Upper lobe of left lung (tissue), 6 donors: ENCODE data around the gene PANX1. TPM values are rescaled to one million over a fixed set of nuclear protein-coding genes. Genes with fewer than 3 reads are reported as not detected.

ENCODE experiments used
- ATAC-seq, 2 donors: fragments of 200-7000 bp; cut with Tn5 transposase; one replicate each; pipeline ENCODE4 v1.9.1; 2022; ENCODE audit warnings: mild to moderate bottlenecking in 2 of 2, moderate library complexity in 2 of 2; ENCODE audit not compliant: low FRiP score in 2 of 2
- DNase-seq, 2 donors: peaks; one replicate each; pipeline ENCODE4 v3.0.0-alpha.2; 2019 to 2020
- H3K27ac ChIP-seq, 4 donors: fragments of 200-600 bp; sonication (generic); one replicate each; pipeline ENCODE4 v1.5.1; 2016 to 2019
- H3K27me3 ChIP-seq, 4 donors: fragments of 200-600 bp; sonication (generic); one replicate each; pipeline ENCODE4 v1.5.1; 2017 to 2019
- H3K36me3 ChIP-seq, 4 donors: fragments of 200-600 bp; sonication (generic); one replicate each; pipeline ENCODE4 v1.5.1; 2016 to 2019
- H3K4me1 ChIP-seq, 4 donors: fragments of 200-600 bp; sonication (generic); one replicate each; pipeline ENCODE4 v1.5.1; 2018 to 2019
- H3K4me3 ChIP-seq, 4 donors: fragments of 200-600 bp; sonication (generic); one replicate each; pipeline ENCODE4 v1.5.1; 2017 to 2019; ENCODE audit warnings: mild to moderate bottlenecking in 2 of 4, moderate library complexity in 1 of 4
- H3K9me3 ChIP-seq, 4 donors: fragments of 200-600 bp; sonication (generic); one replicate each; pipeline ENCODE4 v1.5.1; 2018 to 2019
- CTCF ChIP-seq, 6 experiments: fragments of 450-650 bp in 4 of 6; fragments of 200-600 bp in 2 of 6; sonication (generic) in 2 of 6; IDR thresholded peaks; one replicate each; pipeline ENCODE4 v1.5.1; 2016 to 2019; ENCODE audit warnings: antibody characterized with exemption in 6 of 6
- EP300 ChIP-seq, 4 donors: sonication (generic); formaldehyde crosslinking; IDR thresholded peaks; one replicate each; pipeline ENCODE4 v1.5.1; 2017; ENCODE audit warnings: antibody characterized with exemption in 4 of 4, control low read depth in 2 of 4
- POLR2A ChIP-seq, 4 donors: fragments of 450-650 bp; IDR thresholded peaks; one replicate each; pipeline ENCODE4 v1.5.1; 2016 to 2017; ENCODE audit warnings: antibody characterized with exemption in 4 of 4, mild to moderate bottlenecking in 2 of 4
- POLR2AphosphoS5 ChIP-seq, 2 donors: sonication (generic); formaldehyde crosslinking; IDR thresholded peaks; one replicate each; pipeline ENCODE4 v1.5.1; 2017; ENCODE audit warnings: antibody characterized with exemption in 2 of 2
- whole genome bisulfite sequencing, 2 donors: methylation state at CpG; one replicate each; pipeline ENCODE4 v1.1.5; 2017 to 2018; 5-methylcytosine and 5-hydroxymethylcytosine counted together
- total RNA-seq, 6 donors: library from RNA; depleted of rRNA in 4 of 6; stranded (reverse); fragments of >200 nt in 4 of 6; gene quantifications; one replicate each; pipeline versions ENCODE4 v1.1.0 to v1.2.1, GENCODE V29; 2016 to 2021
- donor health status: DM: no; HTN: no; CAD: no; lungs with moderate emphysema.
- donor health status: DM: no; HTN: yes; CAD: no; lungs with severe emphysema.

The PANX1 gene
- total RNA-seq, 6 donors from 2014 or later, result 7.3 to 32.2 (median 17.8) TPM

- ATAC-seq (no peak), DNase-seq (no peak)
- WGBS, 2 donors, result 58 to 77% methylated on average over 5 of the region's 5 CpGs
- peak overlapping the region in 1 of 4 donors; percentile 92 for H3K27ac ChIP-seq
- no peaks in the 10 kb centered on the region for H3K27me3 ChIP-seq
- H3K9me3 ChIP-seq, result no peaks in the 10 kb centered on the region
- no peaks in the 10 kb centered on the region for H3K36me3 ChIP-seq
- peaks cover 49 to 78% (median 51%) of the 10 kb centered on the region in 4 donors for H3K4me1 ChIP-seq
- TF ChIP-seq EP300 (IDR thresholded peaks at IDR 0.05) (no peak), POLR2AphosphoS5 (IDR thresholded peaks at IDR 0.05) (peak in 1 of 2 donors; percentile 12)
- no peak overlapping the region for H3K4me3 ChIP-seq
These were observed 3.5 kb downstream of the PANX1 start for GRCh38 chr11:94132152-94132558.

DNA sequence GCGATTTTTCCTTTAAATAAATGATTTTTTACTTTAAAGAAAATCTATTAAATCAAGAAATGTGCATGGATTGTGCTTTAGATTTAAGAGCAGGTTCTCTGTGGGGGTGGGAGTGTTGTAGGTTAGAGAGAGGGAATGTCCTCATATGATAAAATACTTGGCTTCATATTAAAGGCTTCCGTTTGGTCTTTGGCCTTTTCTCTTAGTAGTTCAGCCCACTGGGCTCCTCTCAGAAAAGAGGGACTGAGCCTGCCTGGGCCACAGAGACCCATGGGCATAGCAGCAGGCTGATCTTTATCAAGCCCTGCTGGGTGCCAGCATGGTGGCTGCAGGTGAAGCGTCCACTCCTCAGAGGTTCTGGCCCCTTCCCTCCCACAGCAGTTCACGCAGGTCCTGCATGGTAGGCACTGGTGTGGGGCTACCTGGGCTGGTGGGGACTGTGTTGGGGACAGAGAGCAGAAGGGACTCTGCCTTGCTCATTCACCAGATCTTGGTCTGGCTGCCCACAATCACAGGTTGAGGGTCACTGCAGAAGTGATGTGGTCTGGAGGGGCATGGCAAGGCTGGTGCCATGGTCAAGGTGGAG is 4.3 kb downstream of the PANX1 start:
- WGBS, 2 donors, result 92 to 94% methylated on average over 3 to 4 of the region's 4 CpGs
- DNase-seq (no peak), ATAC-seq (no peak)
- Histone ChIP-seq H3K27ac (peak overlapping the region in 1 of 4 donors; percentile 12), H3K27me3 (no peaks in the 10 kb centered on the region), H3K36me3 (no peaks in the 10 kb centered on the region), H3K4me1 (peaks cover 45 to 74% (median 48%) of the 10 kb centered on the region in 4 donors), H3K9me3 (no peaks in the 10 kb centered on the region), H3K4me3 (no peak overlapping the region)
- TF ChIP-seq EP300 (IDR thresholded peaks at IDR 0.05) (no peak), POLR2A (IDR thresholded peaks at IDR 0.05) (no peak), POLR2AphosphoS5 (IDR thresholded peaks at IDR 0.05) (no peak)

- H3K27me3 ChIP-seq, result no peaks in the 10 kb centered on the region
- no peaks in the 10 kb centered on the region for H3K9me3 ChIP-seq
- H3K27ac ChIP-seq, result peak overlapping the region in 1 of 4 donors; percentile 76
- 87 to 96% methylated on average over 4 of the region's 4 CpGs for WGBS, 2 donors
- no peak for ATAC-seq
- no peak for TF ChIP-seq POLR2AphosphoS5 (IDR thresholded peaks at IDR 0.05)
- no peak for TF ChIP-seq CTCF (IDR thresholded peaks at IDR 0.05)
- TF ChIP-seq EP300 (IDR thresholded peaks at IDR 0.05), result no peak
- TF ChIP-seq POLR2A (IDR thresholded peaks at IDR 0.05), result no peak
- H3K36me3 ChIP-seq, result no peaks in the 10 kb centered on the region
- DNase-seq, result no peak
- H3K4me1 ChIP-seq, result peaks cover 43 to 68% (median 47%) of the 10 kb centered on the region in 4 donors
- H3K4me3 ChIP-seq, result no peak overlapping the region
These were observed 5.1 kb downstream of the PANX1 start for GRCh38 chr11:94133752-94134151.

GRCh38 chr11:94134651-94135512 is 6.2 kb downstream of the PANX1 start:
- Histone ChIP-seq H3K27me3 (no peaks in the 10 kb centered on the region), H3K4me3 (no peak overlapping the region), H3K9me3 (no peaks in the 10 kb centered on the region), H3K4me1 (peaks cover 40 to 63% (median 46%) of the 10 kb centered on the region in 4 donors), H3K27ac (peak overlapping the region; percentile 62 to 81 (median 74)), H3K36me3 (no peaks in the 10 kb centered on the region)
- DNase-seq (peak in 1 of 2 donors; percentile 58), ATAC-seq (peak in 1 of 2 donors; percentile 85)
- no peak for TF ChIP-seq POLR2AphosphoS5 (IDR thresholded peaks at IDR 0.05)
- no peak for TF ChIP-seq CTCF (IDR thresholded peaks at IDR 0.05)
- no peak for TF ChIP-seq EP300 (IDR thresholded peaks at IDR 0.05)
- no peak for TF ChIP-seq POLR2A (IDR thresholded peaks at IDR 0.05)
- WGBS, 2 donors, result 63 to 83% methylated on average over 5 to 10 of the region's 10 CpGs

- WGBS, 2 donors, result 86 to 100% methylated on average over 4 of the region's 4 CpGs
- peaks cover 30 to 47% (median 33%) of the 10 kb centered on the region in 4 donors for H3K4me1 ChIP-seq
These were observed 10.8 kb downstream of the PANX1 start for GRCh38 chr11:94139416-94139815.

More at GRCh38 chr11:94139416-94139815, 10.8 kb downstream of the PANX1 start:
- DNase-seq (no peak), ATAC-seq (no peak)
- Histone ChIP-seq H3K27ac (no peak overlapping the region), H3K4me3 (no peak overlapping the region), H3K9me3 (no peaks in the 10 kb centered on the region), H3K36me3 (no peaks in the 10 kb centered on the region), H3K27me3 (no peaks in the 10 kb centered on the region)
- TF ChIP-seq POLR2A (IDR thresholded peaks at IDR 0.05) (no peak), CTCF (IDR thresholded peaks at IDR 0.05) (no peak), POLR2AphosphoS5 (IDR thresholded peaks at IDR 0.05) (no peak), EP300 (IDR thresholded peaks at IDR 0.05) (no peak)
